GM18861 (cell line): ENCODE data around the gene AZU1.
"Not testable (repeated sequence)": the region's sequence is repeated elsewhere in the genome, so short reads cannot be mapped to it uniquely, and the experiment has no call there.

ENCODE experiments used
- ATAC-seq: cut with Tn5 transposase; IDR thresholded peaks from one replicate; pipeline ENCODE4 v1.9.1; 2021; ENCODE audit not compliant: unreplicated experiment

Gene AZU1

GRCh38 chr19:807627-808422 is 19.8 kb upstream of the AZU1 start:
- ATAC-seq, result no peak

- ATAC-seq, result no peak
These were observed 19.2 kb upstream of the AZU1 start for GRCh38 chr19:808423-808775.

DNA sequence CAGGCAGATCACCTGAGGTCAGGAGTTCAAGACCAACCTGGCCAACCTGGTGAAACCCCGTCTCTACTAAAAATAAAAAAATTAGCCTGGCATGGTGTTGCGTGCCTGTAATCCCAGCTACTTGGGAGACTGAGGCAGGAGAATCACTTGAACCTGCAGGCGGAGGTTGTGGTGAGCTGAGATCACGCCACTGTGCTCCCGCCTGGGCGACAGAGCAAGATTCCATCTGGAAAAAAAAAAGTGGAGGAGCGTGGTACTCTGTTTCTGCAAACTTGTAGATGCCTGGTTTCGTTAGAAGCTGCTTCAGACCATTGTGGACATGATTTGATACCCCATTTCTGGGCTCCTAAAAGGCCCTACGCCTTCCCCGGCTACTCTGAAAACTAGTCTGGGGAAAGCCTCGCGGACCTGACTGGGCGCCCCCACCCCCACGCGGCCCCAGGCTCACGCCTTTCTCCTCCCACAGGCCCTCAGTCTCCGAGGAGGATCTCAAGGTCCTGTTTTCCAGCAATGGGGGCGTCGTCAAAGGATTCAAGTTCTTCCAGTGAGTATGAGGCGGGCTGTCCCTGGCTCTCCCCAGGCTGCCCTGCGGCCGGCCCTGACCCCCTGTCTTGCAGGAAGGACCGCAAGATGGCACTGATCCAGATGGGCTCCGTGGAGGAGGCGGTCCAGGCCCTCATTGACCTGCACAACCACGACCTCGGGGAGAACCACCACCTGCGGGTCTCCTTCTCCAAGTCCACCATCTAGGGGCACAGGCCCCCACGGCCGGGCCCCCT is 17.4 kb upstream of the AZU1 start:
- no peak for ATAC-seq

DNA sequence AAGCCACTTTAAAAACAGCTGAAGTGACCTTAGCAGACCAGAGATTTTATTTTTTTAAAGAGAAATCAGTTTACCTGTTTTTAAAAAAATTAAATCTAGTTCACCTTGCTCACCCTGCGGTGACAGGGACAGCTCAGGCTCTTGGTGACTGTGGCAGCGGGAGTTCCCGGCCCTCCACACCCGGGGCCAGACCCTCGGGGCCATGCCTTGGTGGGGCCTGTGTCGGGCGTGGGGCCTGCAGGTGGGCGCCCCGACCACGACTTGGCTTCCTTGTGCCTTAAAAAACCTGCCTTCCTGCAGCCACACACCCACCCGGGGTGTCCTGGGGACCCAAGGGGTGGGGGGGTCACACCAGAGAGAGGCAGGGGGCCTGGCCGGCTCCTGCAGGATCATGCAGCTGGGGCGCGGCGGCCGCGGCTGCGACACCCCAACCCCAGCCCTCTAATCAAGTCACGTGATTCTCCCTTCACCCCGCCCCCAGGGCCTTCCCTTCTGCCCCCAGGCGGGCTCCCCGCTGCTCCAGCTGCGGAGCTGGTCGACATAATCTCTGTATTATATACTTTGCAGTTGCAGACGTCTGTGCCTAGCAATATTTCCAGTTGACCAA is 16.7 kb upstream of the AZU1 start:
- ATAC-seq, result no peak

GRCh38 chr19:811506-812048 is 16.1 kb upstream of the AZU1 start:
- no peak for ATAC-seq

DNA sequence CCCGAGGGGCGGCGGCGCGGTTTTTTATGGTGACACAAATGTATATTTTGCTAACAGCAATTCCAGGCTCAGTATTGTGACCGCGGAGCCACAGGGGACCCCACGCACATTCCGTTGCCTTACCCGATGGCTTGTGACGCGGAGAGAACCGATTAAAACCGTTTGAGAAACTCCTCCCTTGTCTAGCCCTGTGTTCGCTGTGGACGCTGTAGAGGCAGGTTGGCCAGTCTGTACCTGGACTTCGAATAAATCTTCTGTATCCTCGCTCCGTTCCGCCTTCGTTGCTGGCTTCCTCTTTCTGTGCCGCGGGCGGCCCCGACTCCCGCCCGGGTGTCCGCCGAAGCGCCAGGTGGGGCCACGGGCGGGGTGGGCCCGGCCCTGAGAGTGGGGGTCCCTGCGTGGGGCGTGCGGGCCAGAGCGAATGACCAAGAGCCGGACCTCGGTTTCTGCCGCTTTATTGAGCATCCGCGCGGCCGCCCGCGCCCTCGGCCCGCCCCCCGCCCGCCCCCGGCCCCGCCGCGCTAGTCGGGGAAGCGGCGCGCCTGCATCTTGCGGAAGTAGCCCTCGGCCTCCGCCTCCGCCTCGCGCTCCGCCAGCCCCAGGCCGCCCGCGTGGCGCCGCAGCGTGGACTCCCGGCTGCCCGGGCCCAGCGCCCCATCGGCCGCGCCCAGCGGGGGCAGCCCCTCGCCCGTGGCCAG is 15.4 kb upstream of the AZU1 start:
- no peak for ATAC-seq

GRCh38 chr19:812747-813218 is 14.9 kb upstream of the AZU1 start:
- no peak for ATAC-seq

- ATAC-seq, result no peak
These were observed 14.2 kb upstream of the AZU1 start for GRCh38 chr19:813219-814151.

DNA sequence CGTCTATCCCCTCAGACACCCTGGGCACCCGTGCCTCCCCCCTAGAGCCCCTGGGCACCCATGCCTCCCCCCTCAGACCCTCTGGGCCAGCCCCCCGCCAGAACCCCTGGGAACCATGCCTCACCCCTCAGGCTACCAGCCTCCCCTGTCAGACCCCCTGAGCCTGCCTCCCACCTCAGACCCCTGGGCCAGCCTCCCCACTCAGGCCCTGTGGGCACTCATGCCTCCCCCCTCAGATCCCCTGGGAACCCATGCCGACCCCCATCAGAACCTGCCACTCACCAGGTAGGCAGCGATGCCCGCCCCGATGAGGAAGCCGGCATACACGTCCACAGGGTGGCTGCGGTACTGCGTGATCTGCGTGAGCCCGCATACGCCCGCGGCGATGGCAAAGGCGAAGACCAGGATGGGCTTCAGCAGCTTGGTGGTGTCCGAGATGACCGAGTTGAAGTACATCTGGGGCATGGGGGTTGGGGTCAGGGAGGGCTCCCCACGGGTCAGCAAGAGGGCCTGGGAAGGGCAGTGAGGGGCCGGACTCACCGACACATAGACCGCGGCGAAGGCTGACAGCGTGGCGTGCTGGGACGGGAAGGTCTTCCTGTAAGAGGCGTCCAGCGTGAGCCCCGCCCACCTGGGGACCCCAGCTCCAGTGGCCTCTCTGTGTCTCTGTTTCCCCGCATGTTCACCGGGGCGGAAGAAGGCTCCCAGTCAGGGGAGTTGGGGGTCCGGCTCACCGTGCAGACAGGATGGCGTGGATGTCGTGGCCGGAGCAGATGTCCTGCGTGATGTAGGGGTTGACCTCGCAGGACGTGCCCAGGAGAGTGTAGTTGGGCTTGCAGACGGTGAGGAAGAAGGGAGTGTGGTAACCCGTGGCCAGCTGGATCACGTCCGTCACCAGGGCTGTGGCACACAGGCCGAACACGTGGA is 13.2 kb upstream of the AZU1 start:
- ATAC-seq, result no peak

- no peak for ATAC-seq
These were observed 12.4 kb upstream of the AZU1 start for GRCh38 chr19:815079-815774.

DNA sequence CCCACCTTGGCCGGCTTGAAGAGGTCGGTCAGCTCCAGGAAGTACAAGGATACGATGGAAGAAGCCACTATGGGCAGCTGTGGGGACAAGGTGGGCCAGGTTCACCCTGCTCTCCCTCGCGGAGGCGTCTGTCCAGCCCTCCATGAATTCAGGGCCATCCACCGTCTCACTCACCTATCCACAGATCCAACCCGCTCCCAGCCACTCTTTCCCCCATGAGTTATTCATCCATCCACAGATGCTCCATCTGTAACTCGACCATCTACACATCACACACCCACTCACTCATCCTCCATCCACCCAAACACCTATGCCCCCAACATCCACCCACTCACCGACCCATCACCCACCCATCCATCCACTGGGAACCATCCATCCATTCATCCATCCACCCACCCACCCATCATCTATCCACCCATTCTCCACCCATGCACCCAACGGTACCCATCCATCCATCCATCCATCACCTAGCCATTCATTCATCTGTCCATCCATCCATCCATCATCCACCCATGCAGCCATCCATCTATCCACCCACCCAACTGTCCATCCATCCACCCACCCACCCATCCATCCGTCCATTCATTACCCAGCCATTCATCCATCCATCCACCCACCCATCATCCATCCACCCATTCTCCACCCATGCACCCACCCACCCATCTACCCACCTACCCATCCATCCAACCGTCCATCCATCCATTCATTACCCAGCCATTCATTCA is 11.7 kb upstream of the AZU1 start:
- no peak for ATAC-seq

- no peak for ATAC-seq
These were observed 11.2 kb upstream of the AZU1 start for GRCh38 chr19:816500-816857.

GRCh38 chr19:820212-820611 is 7.4 kb upstream of the AZU1 start:
- not testable (repeated sequence) for ATAC-seq

DNA sequence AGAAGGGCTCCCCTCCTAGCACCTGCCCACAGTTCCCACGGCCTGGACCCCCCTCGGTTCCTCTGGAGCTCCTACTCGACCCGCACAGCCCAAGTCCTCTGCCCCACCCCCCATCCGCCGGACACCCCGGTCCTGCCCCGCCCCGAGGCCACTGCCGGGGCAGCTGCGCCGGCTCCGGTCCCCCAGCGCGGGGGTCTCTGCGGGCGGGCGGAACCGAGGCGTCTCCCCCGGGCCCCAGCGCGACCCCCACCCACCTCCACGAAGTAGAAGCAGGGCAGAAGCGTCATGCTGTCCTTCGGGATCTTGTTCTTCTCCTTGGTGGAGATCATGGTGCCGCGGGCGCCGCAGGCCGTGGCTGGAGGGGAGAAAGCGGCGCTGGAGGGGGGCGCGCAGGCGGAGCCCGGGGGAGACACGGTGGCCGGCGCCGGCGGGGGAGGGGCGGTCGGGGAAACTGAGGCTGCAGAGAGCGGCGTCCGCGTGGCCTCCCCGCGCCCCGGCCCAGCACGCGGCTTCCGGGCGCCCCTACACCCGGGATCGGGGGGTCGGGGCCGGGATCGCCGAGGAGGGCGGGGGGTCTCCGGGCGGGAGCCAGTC is 6.3 kb upstream of the AZU1 start:
- no peak for ATAC-seq

- no peak for ATAC-seq
These were observed 5.7 kb upstream of the AZU1 start, which contains the start of gene PLPPR3 for GRCh38 chr19:821825-822503. TSS of gene PLPPR3 (minus strand) at chr19:821955. CDS start at chr19:821559, 396 bp downstream.

DNA sequence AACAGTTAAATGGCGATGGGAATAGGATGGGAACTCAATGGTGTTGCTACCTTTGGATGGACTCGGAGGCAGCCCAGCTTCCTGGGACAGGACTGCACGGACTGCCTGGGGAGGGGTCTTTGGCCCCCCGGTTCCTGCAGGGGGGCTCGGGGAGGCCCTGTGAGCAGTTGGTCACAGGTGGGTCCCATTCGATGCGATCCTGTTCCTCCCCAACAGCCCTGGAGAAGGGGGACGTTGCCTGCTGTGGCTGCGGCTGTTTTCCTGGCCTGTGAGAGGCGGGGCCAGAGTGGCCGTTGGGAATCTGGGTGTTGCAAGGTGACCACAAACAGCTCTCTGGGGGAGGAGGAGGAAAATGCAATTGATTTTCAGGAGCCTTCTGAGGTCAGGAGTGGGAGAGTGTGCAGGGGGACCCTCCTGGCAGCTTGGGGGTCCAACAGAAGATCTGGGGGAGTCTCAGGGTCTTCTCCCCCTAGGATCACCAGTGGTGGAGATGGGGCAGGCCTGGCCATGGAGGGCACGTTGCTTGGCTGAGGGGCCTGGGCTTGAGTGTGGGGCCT is 4.0 kb upstream of the AZU1 start:
- ATAC-seq, result no peak
